Thoracic aorta (tissue), 2 donors: ENCODE data around the gene CHRNE. TPM values are rescaled to one million over a fixed set of nuclear protein-coding genes. Genes with fewer than 3 reads are reported as not detected.

Source experiments
- ATAC-seq: fragments of 150-250 bp; one replicate; pipeline ENCODE4 v1.8.0; 2017; ENCODE audit warnings: low read depth; ENCODE audit not compliant: insufficient number of reproducible peaks, low FRiP score
- DNase-seq: peaks from one replicate; pipeline ENCODE4 v3.0.0-alpha.2; 2020; ENCODE audit warnings: low spot score
- H3K27ac ChIP-seq, 2 donors: fragments of 200-600 bp; sonication (generic); 1 replicate in 1 of 2; 2 replicates in 1 of 2; pipeline ENCODE4 v1.5.1; 2016; ENCODE audit warnings: mild to moderate bottlenecking in 2 of 2, moderate library complexity in 2 of 2
- H3K27me3 ChIP-seq: fragments of 200-600 bp; sonication (generic); replicated peaks from 2 replicates; pipeline ENCODE4 v1.6.0; 2016; ENCODE audit warnings: mild to moderate bottlenecking; ENCODE audit not compliant: insufficient read depth
- H3K36me3 ChIP-seq: fragments of 200-600 bp; sonication (generic); one replicate; pipeline ENCODE4 v1.5.1; 2016
- H3K4me1 ChIP-seq, 2 donors: fragments of 200-600 bp; sonication (generic); 1 replicate in 1 of 2; 2 replicates in 1 of 2; pipeline versions ENCODE4 v1.5.1 to v1.6.0; 2016; ENCODE audit warnings: low read depth in 2 of 2, mild to moderate bottlenecking in 1 of 2; ENCODE audit not compliant: control insufficient read depth in 1 of 2
- H3K4me3 ChIP-seq: fragments of 200-600 bp; sonication (generic); 2 replicates; pipeline ENCODE4 v1.5.1; 2016; ENCODE audit warnings: mild to moderate bottlenecking
- H3K9me3 ChIP-seq: fragments of 200-600 bp; sonication (generic); 2 replicates; pipeline ENCODE4 v1.5.1; 2016
- total RNA-seq, 2 donors: library from RNA; depleted of rRNA; stranded (reverse); fragments of >200 nt; gene quantifications; one replicate each; pipeline versions ENCODE4 v1.1.0 to v1.2.3, GENCODE V29; 2016
- TF ChIP-seq, protein P1 (sequence below): fragments of 200-600 bp; sonication (generic); IDR thresholded peaks from one replicate; pipeline ENCODE4 v1.5.1; 2019; ENCODE audit warnings: antibody characterized with exemption

Gene CHRNE
- total RNA-seq, 2 donors from 2014 or later, result 4.1 TPM; not detected in 1

DNA sequence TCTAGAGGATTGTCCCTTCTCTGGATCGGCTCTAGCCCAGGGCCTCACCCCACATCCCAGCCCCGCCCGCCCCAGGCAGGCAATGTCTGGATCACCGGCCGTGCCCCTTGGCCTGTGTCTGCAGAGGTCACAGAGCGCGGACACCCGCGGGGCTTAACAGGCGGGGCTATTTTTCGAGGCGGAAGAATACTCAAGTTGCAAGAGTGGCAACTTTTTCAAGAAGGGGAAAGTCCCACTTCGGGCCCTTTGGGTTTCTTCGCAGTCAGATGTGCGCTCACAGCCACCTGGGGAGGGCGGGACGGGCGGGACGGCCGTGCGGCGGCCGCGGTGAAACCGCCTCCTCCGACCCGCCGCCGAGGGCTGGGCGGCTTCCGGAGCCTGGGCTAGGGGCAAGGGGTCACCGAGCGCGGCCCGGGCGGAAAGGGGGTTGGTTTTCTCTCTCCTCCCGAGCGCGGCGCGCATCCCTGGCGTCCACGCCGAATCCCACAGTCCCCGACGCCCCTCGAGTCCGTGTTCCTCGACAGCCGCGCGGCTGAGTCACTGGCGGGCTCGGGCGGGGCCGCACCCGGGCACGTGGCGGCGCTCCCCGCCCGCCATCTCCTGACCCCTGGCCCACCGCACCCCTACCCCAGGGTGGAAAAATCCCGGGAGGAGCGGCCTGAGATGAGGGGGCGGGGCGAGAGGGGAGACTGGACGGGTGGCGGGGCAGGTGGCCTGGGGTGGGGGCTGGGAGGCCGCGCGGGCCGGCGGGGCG lies 46.6 kb upstream of the CHRNE start:
- TF ChIP-seq, protein P1, sequence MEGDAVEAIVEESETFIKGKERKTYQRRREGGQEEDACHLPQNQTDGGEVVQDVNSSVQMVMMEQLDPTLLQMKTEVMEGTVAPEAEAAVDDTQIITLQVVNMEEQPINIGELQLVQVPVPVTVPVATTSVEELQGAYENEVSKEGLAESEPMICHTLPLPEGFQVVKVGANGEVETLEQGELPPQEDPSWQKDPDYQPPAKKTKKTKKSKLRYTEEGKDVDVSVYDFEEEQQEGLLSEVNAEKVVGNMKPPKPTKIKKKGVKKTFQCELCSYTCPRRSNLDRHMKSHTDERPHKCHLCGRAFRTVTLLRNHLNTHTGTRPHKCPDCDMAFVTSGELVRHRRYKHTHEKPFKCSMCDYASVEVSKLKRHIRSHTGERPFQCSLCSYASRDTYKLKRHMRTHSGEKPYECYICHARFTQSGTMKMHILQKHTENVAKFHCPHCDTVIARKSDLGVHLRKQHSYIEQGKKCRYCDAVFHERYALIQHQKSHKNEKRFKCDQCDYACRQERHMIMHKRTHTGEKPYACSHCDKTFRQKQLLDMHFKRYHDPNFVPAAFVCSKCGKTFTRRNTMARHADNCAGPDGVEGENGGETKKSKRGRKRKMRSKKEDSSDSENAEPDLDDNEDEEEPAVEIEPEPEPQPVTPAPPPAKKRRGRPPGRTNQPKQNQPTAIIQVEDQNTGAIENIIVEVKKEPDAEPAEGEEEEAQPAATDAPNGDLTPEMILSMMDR, result no peak
- H3K4me3 ChIP-seq, result peak overlapping the region; percentile 76
- ATAC-seq, result no peak

DNA sequence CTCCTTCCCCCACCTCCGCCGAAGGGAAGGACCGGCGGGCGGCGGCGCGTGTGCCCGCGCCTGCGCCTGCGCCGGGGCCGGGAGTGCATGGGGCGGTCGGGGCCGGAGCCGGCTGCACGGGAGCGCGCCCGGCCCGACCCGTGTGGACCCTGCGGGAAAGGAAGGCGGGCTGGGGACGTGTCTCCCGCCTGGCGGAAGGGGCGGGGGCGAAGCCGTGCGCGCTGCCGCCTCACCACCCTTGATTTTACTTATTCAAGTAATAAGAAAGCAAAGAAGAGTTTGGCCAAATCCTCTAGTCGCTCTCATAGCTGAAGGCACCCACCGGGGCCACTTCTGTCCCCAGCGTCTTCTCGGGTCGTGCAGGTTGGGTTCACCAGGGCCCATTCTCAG lies 46.0 kb upstream of the CHRNE start:
- DNase-seq (no peak), ATAC-seq (peak; percentile 25)
- H3K36me3 ChIP-seq, result peaks cover 3% of the 10 kb centered on the region
- TF ChIP-seq, protein P1, result no peak
- peak overlapping the region; percentile 76 for H3K4me3 ChIP-seq
- peaks cover 31 to 55% of the 10 kb centered on the region in 2 donors for H3K4me1 ChIP-seq
- no peaks in the 10 kb centered on the region for H3K9me3 ChIP-seq
- H3K27me3 ChIP-seq, result no peaks in the 10 kb centered on the region
- peak overlapping the region; percentile 93 to 97 for H3K27ac ChIP-seq

More for the DNA sequence above, 46.6 kb upstream of the CHRNE start:
- Histone ChIP-seq H3K27ac (peak overlapping the region; percentile 93 to 97), H3K36me3 (peaks cover 3% of the 10 kb centered on the region), H3K4me1 (peaks cover 30 to 49% of the 10 kb centered on the region in 2 donors), H3K9me3 (no peaks in the 10 kb centered on the region), H3K27me3 (no peaks in the 10 kb centered on the region)
- no peak for DNase-seq

DNA sequence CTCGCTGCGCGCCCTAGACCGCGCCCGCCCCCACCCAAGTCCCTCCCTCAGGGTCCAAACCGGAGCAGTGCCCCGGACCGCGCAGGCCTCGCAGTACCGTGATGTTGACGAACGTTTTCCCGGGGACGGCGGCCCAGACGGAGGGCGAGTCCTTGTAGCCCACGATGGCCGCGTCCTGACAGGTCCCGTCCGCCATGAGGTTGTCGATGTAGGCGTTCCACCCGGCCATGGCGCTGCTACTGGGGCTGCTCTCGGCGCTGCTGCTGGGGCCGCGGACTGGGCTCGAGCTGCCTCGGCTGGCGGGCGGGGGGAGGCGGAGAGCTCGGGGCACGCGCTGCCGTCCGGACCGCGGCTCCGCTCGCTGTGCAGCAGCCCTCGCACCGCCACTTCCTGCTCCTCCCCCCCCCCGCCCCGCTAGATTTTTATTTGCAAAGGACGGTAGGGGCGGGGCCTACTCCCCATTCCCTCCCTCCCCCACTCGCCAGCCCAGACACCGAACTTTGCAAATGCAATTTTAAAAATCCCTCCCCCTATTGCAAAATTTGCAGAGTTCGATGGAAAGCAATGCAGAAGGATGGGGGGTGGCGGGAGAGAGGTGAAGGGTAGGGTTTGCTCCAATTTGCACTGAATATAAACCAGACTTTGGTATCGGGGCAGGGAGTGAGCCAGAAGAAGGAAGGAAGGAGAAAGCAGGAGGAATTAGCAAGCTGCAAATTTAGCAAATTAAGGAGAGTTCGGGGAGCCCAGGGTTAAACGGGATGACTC lies 45.5 kb upstream of the CHRNE start, which contains the start of gene PFN1:
Gene PFN1 (minus strand): TSS at position 365 of the 765 bp plus-strand sequence. CDS start 136 bp downstream, at position 229.
- peaks cover 27 to 57% of the 10 kb centered on the region in 2 donors for H3K4me1 ChIP-seq
- H3K27me3 ChIP-seq, result no peaks in the 10 kb centered on the region
- DNase-seq (peak; percentile 82), ATAC-seq (peak; percentile 61)
- peak within 1 kb of the TSS; percentile 93 to 97 for H3K27ac ChIP-seq
- H3K4me3 ChIP-seq, result peak within 1 kb of the TSS; percentile 76
- H3K36me3 ChIP-seq, result peaks cover 3% of the 10 kb centered on the region
- H3K9me3 ChIP-seq, result no peaks in the 10 kb centered on the region
- TF ChIP-seq, protein P1, result no peak

GRCh38 chr17:4947411-4948165 lies 44.7 kb upstream of the CHRNE start:
- no peaks in the 10 kb centered on the region for H3K27me3 ChIP-seq
- peak overlapping the region; percentile 93 to 97 for H3K27ac ChIP-seq
- no peaks in the 10 kb centered on the region for H3K9me3 ChIP-seq
- TF ChIP-seq, protein P1, result no peak
- peaks cover 3% of the 10 kb centered on the region for H3K36me3 ChIP-seq
- DNase-seq (no peak), ATAC-seq (no peak)
- H3K4me1 ChIP-seq, result peaks cover 22 to 57% of the 10 kb centered on the region in 2 donors
- H3K4me3 ChIP-seq, result peak overlapping the region; percentile 76
